ENCODE measurements around the gene PSMD1.

PSMD1 gene

GRCh38 chr2:231034291-231034882 lies 22.3 kb upstream of the PSMD1 start:
- no peak for DNase-seq (ENCODE audit: low read depth)

GRCh38 chr2:231036131-231036530 lies 20.5 kb upstream of the PSMD1 start:
- no peak for DNase-seq (ENCODE audit: low read depth)

- no peak for DNase-seq (ENCODE audit: low read depth)
Measured at GRCh38 chr2:231036578-231037106, 20.0 kb upstream of the PSMD1 start.

- no peak for DNase-seq (ENCODE audit: low read depth)
Measured at GRCh38 chr2:231037202-231037730, 19.4 kb upstream of the PSMD1 start, which contains the start of gene C2orf72. Gene C2orf72, plus strand, starts transcription at chr2:231037523. Its CDS starts 43 bp downstream, at chr2:231037566.

GRCh38 chr2:231037731-231038482 lies 18.8 kb upstream of the PSMD1 start:
- no peak for DNase-seq (ENCODE audit: low read depth)

- no peak for DNase-seq (ENCODE audit: low read depth)
Measured at GRCh38 chr2:231038483-231039293, 18.0 kb upstream of the PSMD1 start.

- DNase-seq (ENCODE audit: low read depth) = no peak
Measured at GRCh38 chr2:231039294-231039664, 17.4 kb upstream of the PSMD1 start.

- DNase-seq (ENCODE audit: low read depth) = no peak
Measured at GRCh38 chr2:231039821-231040364, 16.8 kb upstream of the PSMD1 start.

GRCh38 chr2:231041061-231041689 lies 15.5 kb upstream of the PSMD1 start:
- DNase-seq (ENCODE audit: low read depth) = no peak

GRCh38 chr2:231043796-231044195 lies 12.9 kb upstream of the PSMD1 start:
- DNase-seq (ENCODE audit: low read depth) = no peak

GRCh38 chr2:231046916-231047273 lies 9.8 kb upstream of the PSMD1 start:
- DNase-seq (ENCODE audit: low read depth) = no peak

- no peak for DNase-seq (ENCODE audit: low read depth)
Measured at GRCh38 chr2:231047274-231047922, 9.3 kb upstream of the PSMD1 start.

- DNase-seq (ENCODE audit: low read depth) = no peak
Measured at GRCh38 chr2:231047923-231048915, 8.4 kb upstream of the PSMD1 start.

GRCh38 chr2:231049286-231050017 lies 7.2 kb upstream of the PSMD1 start:
- DNase-seq (ENCODE audit: low read depth) = no peak

GRCh38 chr2:231050018-231050901 lies 6.4 kb upstream of the PSMD1 start:
- DNase-seq (ENCODE audit: low read depth) = no peak

GRCh38 chr2:231051116-231051515 lies 5.6 kb upstream of the PSMD1 start:
- no peak for DNase-seq (ENCODE audit: low read depth)

- DNase-seq (ENCODE audit: low read depth) = peak; percentile 84
Measured at GRCh38 chr2:231052494-231053451, 3.9 kb upstream of the PSMD1 start.

Data from activated T-cell treated with anti-CD3 and anti-CD28 coated beads for 48 hours (primary cell).